CD14-positive monocyte (primary cell): ENCODE data around the gene MITF. TPM values are rescaled to one million over a fixed set of nuclear protein-coding genes. Genes with fewer than 3 reads are reported as not detected.

Source experiments
- DNase-seq, 3 donors: peaks; one replicate each; pipeline ENCODE4 v3.0.0-alpha.2; 2011 to 2022
- H2AFZ ChIP-seq: 2 replicates; pipeline ENCODE4 v1.6.0; 2012; ENCODE audit warnings: mild to moderate bottlenecking, low read depth, low read length, inconsistent platforms; ENCODE audit not compliant: insufficient read depth, poor library complexity, severe bottlenecking
- H3K27ac ChIP-seq, 2 donors: 1 replicate in 1 of 2; 2 replicates in 1 of 2; pipeline ENCODE4 v1.5.1; 2012 to 2013; ENCODE audit warnings: low read length in 2 of 2, control low read depth in 1 of 2, inconsistent platforms in 1 of 2, low read depth in 1 of 2, mild to moderate bottlenecking in 1 of 2
- H3K27me3 ChIP-seq, 2 donors: one replicate each; pipeline versions ENCODE4 v1.6.0 to v1.6.1; 2011 to 2013; ENCODE audit warnings: low read length in 2 of 2; ENCODE audit not compliant: control insufficient read depth in 2 of 2, insufficient read depth in 2 of 2
- H3K36me3 ChIP-seq, 2 donors: replicated peaks in 1 of 2; 1 replicate in 1 of 2; 2 replicates in 1 of 2; pipeline versions ENCODE4 v1.5.1 to v1.6.1; 2012 to 2013; ENCODE audit warnings: low read length in 2 of 2, control low read depth in 1 of 2, inconsistent platforms in 1 of 2, mild to moderate bottlenecking in 1 of 2; ENCODE audit not compliant: insufficient read depth in 2 of 2, control insufficient read depth in 1 of 2
- H3K4me1 ChIP-seq, 2 donors: 1 replicate in 1 of 2; 2 replicates in 1 of 2; pipeline versions ENCODE4 v1.5.1 to v1.6.1; 2012 to 2013; ENCODE audit warnings: low read length in 2 of 2, control low read depth in 1 of 2, inconsistent platforms in 1 of 2, mild to moderate bottlenecking in 1 of 2, moderate library complexity in 1 of 2; ENCODE audit not compliant: insufficient read depth in 2 of 2, control insufficient read depth in 1 of 2
- H3K4me2 ChIP-seq: replicated peaks from 2 replicates; pipeline ENCODE3; 2012; ENCODE audit warnings: low read length, moderate library complexity, mild to moderate bottlenecking; ENCODE audit not compliant: poor library complexity, severe bottlenecking; ENCODE audit errors: extremely low read depth
- H3K4me3 ChIP-seq, 3 experiments: fragments of 200-600 bp in 1 of 3; sonication (generic) in 1 of 3; replicated peaks in 1 of 3; 1 replicate in 2 of 3; 2 replicates in 1 of 3; pipeline ENCODE4 v1.5.1; 2011 to 2013; ENCODE audit warnings: low read length in 3 of 3, mild to moderate bottlenecking in 3 of 3, control low read depth in 2 of 3, low read depth in 2 of 3, inconsistent platforms in 1 of 3, moderate library complexity in 1 of 3
- H3K79me2 ChIP-seq: 2 replicates; pipeline ENCODE4 v1.6.0; 2012; ENCODE audit warnings: mild to moderate bottlenecking, control low read depth, inconsistent platforms, low read length, moderate library complexity; ENCODE audit not compliant: insufficient read depth
- H3K9ac ChIP-seq: 2 replicates; pipeline ENCODE4 v1.6.0; 2017; ENCODE audit warnings: low read length, mild to moderate bottlenecking; ENCODE audit not compliant: insufficient read depth, poor library complexity, severe bottlenecking
- H3K9me3 ChIP-seq, 2 donors: replicated peaks in 1 of 2; 1 replicate in 1 of 2; 2 replicates in 1 of 2; pipeline versions ENCODE4 v1.5.1 to v1.6.1; 2012 to 2013; ENCODE audit warnings: low read length in 2 of 2, control low read depth in 1 of 2; ENCODE audit not compliant: control insufficient read depth in 1 of 2, insufficient read depth in 1 of 2
- H4K20me1 ChIP-seq: 2 replicates; pipeline ENCODE4 v1.6.0; 2012; ENCODE audit warnings: mild to moderate bottlenecking, low read length, control low read depth, moderate library complexity; ENCODE audit not compliant: insufficient read depth
- H3K27ac Mint-ChIP-seq, 7 donors: one replicate each; pipeline ENCODE4 v1.8.0; 2020; ENCODE audit warnings: mild to moderate bottlenecking in 7 of 7, mixed read lengths in 7 of 7, moderate library complexity in 6 of 7, inconsistent platforms in 2 of 7
- H3K27me3 Mint-ChIP-seq, 3 donors: one replicate each; pipeline ENCODE4 v1.8.0; 2021 to 2022; ENCODE audit warnings: low read depth in 3 of 3, mild to moderate bottlenecking in 3 of 3, mixed read lengths in 3 of 3, moderate library complexity in 3 of 3, inconsistent platforms in 1 of 3
- H3K36me3 Mint-ChIP-seq, 2 donors: one replicate each; pipeline ENCODE4 v1.8.0; 2020; ENCODE audit warnings: mixed read lengths in 2 of 2, inconsistent platforms in 1 of 2, mild to moderate bottlenecking in 1 of 2
- H3K4me1 Mint-ChIP-seq: one replicate; pipeline ENCODE4 v1.8.0; 2020; ENCODE audit warnings: mild to moderate bottlenecking, mixed read lengths
- H3K4me3 Mint-ChIP-seq, 2 donors: one replicate each; pipeline ENCODE4 v1.8.0; 2020; ENCODE audit warnings: mild to moderate bottlenecking in 2 of 2, mixed read lengths in 2 of 2, moderate library complexity in 1 of 2
- H3K9me3 Mint-ChIP-seq, 7 donors: one replicate each; pipeline ENCODE4 v1.8.0; 2020 to 2022; ENCODE audit warnings: mixed read lengths in 7 of 7, mild to moderate bottlenecking in 6 of 7, moderate library complexity in 6 of 7, inconsistent platforms in 2 of 7
- WGBS: methylation state at CpG from one replicate; pipeline ENCODE4 v1.1.5; 2013; ENCODE audit warnings: missing lambda C conversion rate; ENCODE audit not compliant: insufficient coverage; 5-methylcytosine and 5-hydroxymethylcytosine counted together
- intact Hi-C, 2 donors: fragments of 100-400 bp; cut with micrococcal nuclease; formaldehyde crosslinking; loops; one replicate each; pipeline versions ENCODE4 v1.15.0 to v1.15.1; 2023
- polyA plus RNA-seq, 3 donors: library from polyadenylated mRNA; depleted of rRNA in 1 of 3; unstranded in 2 of 3; stranded (reverse) in 1 of 3; fragments of 300-500 nt in 2 of 3; fragments of >200 nt in 1 of 3; fragmentation: Illumina TruSeq in 2 of 3; gene quantifications; 1 replicate in 2 of 3; 2 replicates in 1 of 3; pipeline ENCODE4 v1.2.3, GENCODE V29; 2012 to 2021
- TF ChIP-seq, protein P1 (sequence below): fragments of 200-600 bp; IDR thresholded peaks from one replicate; pipeline ENCODE4 v1.8.0; 2022; ENCODE audit warnings: antibody characterized with exemption, mild to moderate bottlenecking

The MITF gene
- polyA plus RNA-seq, 3 donors: 7.0 to 15.1 (median 12.1) TPM

DNA sequence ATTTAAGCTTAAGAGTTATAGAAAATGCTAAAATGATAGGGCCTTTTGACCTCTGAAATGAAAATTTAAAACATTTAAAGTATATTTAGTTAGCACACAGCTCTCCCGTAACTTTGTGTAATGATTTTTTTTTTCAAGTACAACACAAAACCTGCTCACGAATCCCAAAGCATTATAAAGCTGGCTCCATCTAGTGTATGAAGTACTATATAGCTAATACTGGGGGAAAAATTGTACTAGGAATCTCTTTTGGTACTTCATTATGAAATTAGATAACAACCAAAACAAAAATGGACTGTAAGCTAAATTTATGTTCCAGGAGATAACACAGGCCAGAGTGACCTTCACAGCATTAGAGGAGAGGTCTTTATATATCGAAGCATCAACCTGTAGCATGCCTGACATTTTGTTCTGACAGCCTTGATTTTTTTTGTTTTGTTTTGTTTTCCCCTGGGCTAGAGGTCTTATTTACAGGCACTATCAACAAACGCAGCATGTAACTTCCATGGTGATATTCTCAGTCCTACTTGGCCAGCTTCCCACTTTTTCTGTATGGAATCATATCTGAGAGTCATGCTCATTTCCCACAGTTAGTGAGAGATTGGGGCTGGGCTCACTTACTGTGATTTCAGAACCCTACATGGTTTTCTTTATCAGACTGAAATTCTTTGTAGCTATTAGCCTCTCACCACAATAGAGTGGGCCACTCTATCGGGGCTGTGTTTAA, 116.3 kb downstream of the MITF start:
- Histone ChIP-seq H3K79me2 (no peaks in the 10 kb centered on the region), H3K4me1 (no peaks in the 10 kb centered on the region), H3K9ac (no peak overlapping the region), H3K4me3 (no peak overlapping the region), H2AFZ (no peak overlapping the region), H3K9me3 (no peaks in the 10 kb centered on the region), H3K4me2 (no peak overlapping the region), H3K27ac (no peak overlapping the region), H3K27me3 (no peaks in the 10 kb centered on the region), H4K20me1 (no peaks in the 10 kb centered on the region), H3K36me3 (no peaks in the 10 kb centered on the region)
- DNase-seq: no peak
- WGBS: 80% methylated on average over 1 of the region's 5 CpGs
- intact Hi-C loops: no loop called here
- H3K9me3 Mint-ChIP-seq: no peaks in the 10 kb centered on the region
- no peaks in the 10 kb centered on the region for H3K36me3 Mint-ChIP-seq
- TF ChIP-seq, protein P1, sequence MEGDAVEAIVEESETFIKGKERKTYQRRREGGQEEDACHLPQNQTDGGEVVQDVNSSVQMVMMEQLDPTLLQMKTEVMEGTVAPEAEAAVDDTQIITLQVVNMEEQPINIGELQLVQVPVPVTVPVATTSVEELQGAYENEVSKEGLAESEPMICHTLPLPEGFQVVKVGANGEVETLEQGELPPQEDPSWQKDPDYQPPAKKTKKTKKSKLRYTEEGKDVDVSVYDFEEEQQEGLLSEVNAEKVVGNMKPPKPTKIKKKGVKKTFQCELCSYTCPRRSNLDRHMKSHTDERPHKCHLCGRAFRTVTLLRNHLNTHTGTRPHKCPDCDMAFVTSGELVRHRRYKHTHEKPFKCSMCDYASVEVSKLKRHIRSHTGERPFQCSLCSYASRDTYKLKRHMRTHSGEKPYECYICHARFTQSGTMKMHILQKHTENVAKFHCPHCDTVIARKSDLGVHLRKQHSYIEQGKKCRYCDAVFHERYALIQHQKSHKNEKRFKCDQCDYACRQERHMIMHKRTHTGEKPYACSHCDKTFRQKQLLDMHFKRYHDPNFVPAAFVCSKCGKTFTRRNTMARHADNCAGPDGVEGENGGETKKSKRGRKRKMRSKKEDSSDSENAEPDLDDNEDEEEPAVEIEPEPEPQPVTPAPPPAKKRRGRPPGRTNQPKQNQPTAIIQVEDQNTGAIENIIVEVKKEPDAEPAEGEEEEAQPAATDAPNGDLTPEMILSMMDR: no peak
- peaks cover 0 to 2% (median 1%) of the 10 kb centered on the region in 3 donors for H3K27me3 Mint-ChIP-seq
- H3K4me1 Mint-ChIP-seq: peaks cover 8% of the 10 kb centered on the region
- no peak overlapping the region for H3K4me3 Mint-ChIP-seq
- no peak overlapping the region for H3K27ac Mint-ChIP-seq

DNA sequence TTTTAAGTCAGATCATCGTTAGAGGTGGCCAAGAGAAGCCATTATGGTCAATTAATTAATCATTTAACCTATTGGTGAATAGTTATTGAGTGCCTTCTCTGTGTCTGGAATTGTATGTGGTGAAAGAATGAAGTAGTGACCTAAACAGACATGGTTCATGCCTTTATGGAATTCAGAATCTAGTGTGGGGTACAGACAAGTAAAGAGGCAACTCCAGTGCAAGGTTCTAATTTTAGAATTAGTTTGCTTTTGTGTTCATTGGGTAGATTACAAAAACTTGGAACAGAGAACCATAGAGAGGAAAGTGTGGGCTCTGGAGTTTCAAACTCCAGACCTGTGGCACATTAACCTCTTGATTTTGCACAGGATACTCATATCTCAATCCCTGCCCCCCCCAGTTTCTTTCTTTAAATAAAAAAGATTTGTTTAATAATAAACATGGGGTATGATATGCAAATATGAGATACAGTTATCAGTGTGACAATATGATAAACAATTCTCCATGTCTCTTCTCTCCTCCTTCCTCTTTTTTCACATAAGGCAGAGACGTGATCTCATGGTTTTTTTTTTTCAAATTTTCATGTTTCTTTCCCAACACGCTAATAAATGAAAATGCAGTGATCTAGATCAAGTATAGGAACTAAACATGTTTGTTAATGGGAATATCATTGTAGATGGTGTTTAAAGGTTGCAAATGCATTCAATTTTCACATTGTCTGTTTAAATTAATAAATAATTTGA, 117.9 kb downstream of the MITF start:
- Mint-ChIP-seq H3K27ac (no peak overlapping the region), H3K9me3 (no peaks in the 10 kb centered on the region), H3K4me1 (peaks cover 8% of the 10 kb centered on the region), H3K4me3 (no peak overlapping the region), H3K36me3 (no peaks in the 10 kb centered on the region), H3K27me3 (peaks cover 0 to 2% (median 1%) of the 10 kb centered on the region in 3 donors)
- no peaks in the 10 kb centered on the region for H3K4me1 ChIP-seq
- no peaks in the 10 kb centered on the region for H4K20me1 ChIP-seq
- H3K9me3 ChIP-seq: no peaks in the 10 kb centered on the region
- intact Hi-C loops: no loop called here
- no peak overlapping the region for H3K9ac ChIP-seq
- H3K36me3 ChIP-seq: no peaks in the 10 kb centered on the region
- no peaks in the 10 kb centered on the region for H3K27me3 ChIP-seq
- no peaks in the 10 kb centered on the region for H3K79me2 ChIP-seq
- no peak overlapping the region for H2AFZ ChIP-seq
- H3K4me3 ChIP-seq: no peak overlapping the region
- no peak overlapping the region for H3K27ac ChIP-seq
- DNase-seq: no peak
- no peak overlapping the region for H3K4me2 ChIP-seq
- no CpG with 5 or more reads among the region's 3 CpGs for WGBS
- TF ChIP-seq, protein P1: no peak
